ENCODE data around the gene DNER. TPM values are rescaled to one million over a fixed set of nuclear protein-coding genes. Genes with fewer than 3 reads are reported as not detected.
A peak's percentile ranks its signal among the peaks of the same experiment; 100 is the strongest.
"Not testable (repeated sequence)": the region's sequence is repeated elsewhere in the genome, so short reads cannot be mapped to it uniquely, and the experiment has no call there.

Gene DNER
- total RNA-seq, 1 donor from 2014 or later, result 0.60 TPM

GRCh38 chr2:229714736-229715541 lies 584 bp upstream of the DNER start:
- ATAC-seq, result peak; percentile 64

GRCh38 chr2:229713371-229714079 lies 830 bp downstream of the DNER start:
- ATAC-seq, result peak; percentile 47

- ATAC-seq, result no peak
These were observed 2.2 kb downstream of the DNER start for GRCh38 chr2:229712136-229712535.

GRCh38 chr2:229708335-229708734 lies 6.0 kb downstream of the DNER start:
- no peak for ATAC-seq

GRCh38 chr2:229703909-229704630 lies 10.3 kb downstream of the DNER start:
- ATAC-seq, result no peak

GRCh38 chr2:229701716-229702115 lies 12.6 kb downstream of the DNER start:
- ATAC-seq, result peak; percentile 33

GRCh38 chr2:229701062-229701461 lies 13.3 kb downstream of the DNER start:
- no peak for ATAC-seq

- ATAC-seq, result no peak
These were observed 18.4 kb downstream of the DNER start for GRCh38 chr2:229695961-229696360.

GRCh38 chr2:229693845-229694244 lies 20.5 kb downstream of the DNER start:
- ATAC-seq, result not testable (repeated sequence)

- ATAC-seq, result no peak
These were observed 22.7 kb downstream of the DNER start for GRCh38 chr2:229691631-229692030.

GRCh38 chr2:229689307-229689839 lies 25.0 kb downstream of the DNER start:
- no peak for ATAC-seq

- no peak for ATAC-seq
These were observed 26.2 kb downstream of the DNER start for GRCh38 chr2:229688141-229688540.

GRCh38 chr2:229686122-229686919 lies 28.0 kb downstream of the DNER start:
- ATAC-seq, result no peak

- ATAC-seq, result no peak
These were observed 29.3 kb downstream of the DNER start for GRCh38 chr2:229684942-229685562.

GRCh38 chr2:229679393-229680125 lies 34.8 kb downstream of the DNER start:
- no peak for ATAC-seq

GRCh38 chr2:229675569-229675968 lies 38.8 kb downstream of the DNER start:
- no peak for ATAC-seq

GRCh38 chr2:229674830-229675530 lies 39.4 kb downstream of the DNER start:
- no peak for ATAC-seq

GRCh38 chr2:229673676-229674075 lies 40.7 kb downstream of the DNER start:
- ATAC-seq, result peak; percentile 99

GRCh38 chr2:229672021-229672420 lies 42.3 kb downstream of the DNER start:
- no peak for ATAC-seq

- no peak for ATAC-seq
These were observed 44.5 kb downstream of the DNER start for GRCh38 chr2:229669841-229670240.

Measured in esophagus mucosa (tissue), 1 donor.